Spleen (tissue), 7 donors: ENCODE results near the gene GAMT.

Experiments used
- CTCF ChIP-seq, 11 experiments: fragments of 200-600 bp in 7 of 11; fragments of 450-650 bp in 4 of 11; sonication (generic) in 4 of 11; IDR thresholded peaks in 8 of 11; conservative IDR thresholded peaks in 3 of 11; 1 replicate in 7 of 11; 2 replicates in 4 of 11; pipeline versions ENCODE4 v1.4.0 to v1.8.0; 2016 to 2021; ENCODE audit warnings: antibody characterized with exemption in 11 of 11, inconsistent platforms in 4 of 11, mild to moderate bottlenecking in 1 of 11
- POLR2A ChIP-seq, 3 donors: fragments of 450-650 bp; IDR thresholded peaks; one replicate each; pipeline ENCODE4 v1.5.1; 2017; ENCODE audit warnings: antibody characterized with exemption in 3 of 3, mild to moderate bottlenecking in 1 of 3
- POLR2AphosphoS5 ChIP-seq, 3 donors: sonication (generic); formaldehyde crosslinking; IDR thresholded peaks; one replicate each; pipeline ENCODE4 v1.5.1; 2017; ENCODE audit warnings: antibody characterized with exemption in 3 of 3
- donor health status: DM: no; HTN: no; CAD: no; lungs with moderate emphysema.
- donor health status: DM: no; HTN: no; CAD: no.
- donor health status: DM: no; HTN: no; CAD: no.

GRCh38 chr19:1418951-1419738 lies 17.8 kb upstream of the GAMT start:
- TF ChIP-seq CTCF (IDR thresholded peaks at IDR 0.05 in 8 of 11, conservative IDR thresholded peaks at IDR 0.05 in 3 of 11): no peak
- TF ChIP-seq POLR2A (IDR thresholded peaks at IDR 0.05): no peak
- peak in 1 of 3 donors; percentile 57 for TF ChIP-seq POLR2AphosphoS5 (IDR thresholded peaks at IDR 0.05)
